ENCODE measurements around the gene ERRFI1. TPM values are rescaled to one million over a fixed set of nuclear protein-coding genes. Genes with fewer than 3 reads are reported as not detected.

The ERRFI1 gene
- total RNA-seq, 4 donors from 2014 or later: 184 to 310 (median 254) TPM

- TF ChIP-seq, protein P1, sequence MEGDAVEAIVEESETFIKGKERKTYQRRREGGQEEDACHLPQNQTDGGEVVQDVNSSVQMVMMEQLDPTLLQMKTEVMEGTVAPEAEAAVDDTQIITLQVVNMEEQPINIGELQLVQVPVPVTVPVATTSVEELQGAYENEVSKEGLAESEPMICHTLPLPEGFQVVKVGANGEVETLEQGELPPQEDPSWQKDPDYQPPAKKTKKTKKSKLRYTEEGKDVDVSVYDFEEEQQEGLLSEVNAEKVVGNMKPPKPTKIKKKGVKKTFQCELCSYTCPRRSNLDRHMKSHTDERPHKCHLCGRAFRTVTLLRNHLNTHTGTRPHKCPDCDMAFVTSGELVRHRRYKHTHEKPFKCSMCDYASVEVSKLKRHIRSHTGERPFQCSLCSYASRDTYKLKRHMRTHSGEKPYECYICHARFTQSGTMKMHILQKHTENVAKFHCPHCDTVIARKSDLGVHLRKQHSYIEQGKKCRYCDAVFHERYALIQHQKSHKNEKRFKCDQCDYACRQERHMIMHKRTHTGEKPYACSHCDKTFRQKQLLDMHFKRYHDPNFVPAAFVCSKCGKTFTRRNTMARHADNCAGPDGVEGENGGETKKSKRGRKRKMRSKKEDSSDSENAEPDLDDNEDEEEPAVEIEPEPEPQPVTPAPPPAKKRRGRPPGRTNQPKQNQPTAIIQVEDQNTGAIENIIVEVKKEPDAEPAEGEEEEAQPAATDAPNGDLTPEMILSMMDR (IDR thresholded peaks at IDR 0.05; ENCODE audit: low read depth): no peak
Measured at GRCh38 chr1:8003438-8004112, 22.5 kb downstream of the ERRFI1 start.

GRCh38 chr1:8002921-8003320 is 23.2 kb downstream of the ERRFI1 start:
- TF ChIP-seq, protein P1 (IDR thresholded peaks at IDR 0.05; ENCODE audit: low read depth): no peak

DNA sequence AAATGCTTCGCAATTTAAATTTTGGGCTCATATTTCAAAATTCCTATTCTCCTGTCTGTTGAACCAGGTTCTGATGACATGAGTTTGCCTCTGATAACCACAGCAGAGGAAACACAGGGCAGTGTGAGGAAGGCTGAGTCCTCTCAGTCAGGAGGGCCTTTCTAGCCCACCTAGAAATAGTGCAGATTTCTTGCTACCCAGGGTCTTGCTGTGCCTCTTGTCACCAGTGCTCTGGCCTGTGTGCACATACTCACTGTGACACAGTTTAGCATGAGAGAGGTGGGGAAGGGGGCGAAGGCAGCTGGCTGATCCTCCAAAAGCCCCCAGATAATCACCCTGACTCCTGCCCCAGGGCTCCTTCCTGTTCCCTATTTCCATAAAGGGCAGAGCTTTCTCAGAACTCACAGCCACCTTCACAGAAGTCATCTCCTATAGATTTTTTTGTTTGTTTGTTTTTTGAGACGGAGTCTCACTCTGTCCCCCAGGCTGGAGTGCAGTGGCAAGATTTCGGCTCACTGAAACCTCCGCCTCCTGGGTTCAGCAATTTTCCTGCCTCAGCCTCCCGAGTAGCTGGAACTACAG is 23.7 kb downstream of the ERRFI1 start:
- TF ChIP-seq, protein P1 (IDR thresholded peaks at IDR 0.05; ENCODE audit: low read depth): no peak

GRCh38 chr1:7995437-7995836 is 30.7 kb downstream of the ERRFI1 start:
- TF ChIP-seq, protein P1 (IDR thresholded peaks at IDR 0.05; ENCODE audit: low read depth): no peak

DNA sequence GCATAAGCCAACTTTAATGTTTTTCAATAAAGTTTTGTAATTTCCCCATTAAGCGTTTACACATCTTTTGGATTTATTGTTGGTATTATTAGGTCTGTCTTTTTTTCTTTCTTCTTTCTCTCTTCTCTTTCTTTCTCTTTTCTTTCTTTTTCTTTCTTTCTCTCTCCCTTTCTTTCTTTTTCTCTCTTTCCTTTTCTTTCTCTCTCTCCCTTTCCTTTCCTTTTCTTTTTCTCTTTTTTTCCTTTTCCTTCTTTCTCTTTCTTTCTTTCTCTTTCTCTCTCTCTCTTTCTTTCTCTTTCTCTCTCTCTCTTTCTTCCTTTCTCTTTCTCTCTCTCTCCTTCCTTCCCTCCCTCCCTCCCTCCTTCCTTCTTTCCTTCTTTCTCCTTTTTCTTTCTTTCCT is 31.3 kb downstream of the ERRFI1 start:
- TF ChIP-seq, protein P1 (IDR thresholded peaks at IDR 0.05; ENCODE audit: low read depth): no peak

DNA sequence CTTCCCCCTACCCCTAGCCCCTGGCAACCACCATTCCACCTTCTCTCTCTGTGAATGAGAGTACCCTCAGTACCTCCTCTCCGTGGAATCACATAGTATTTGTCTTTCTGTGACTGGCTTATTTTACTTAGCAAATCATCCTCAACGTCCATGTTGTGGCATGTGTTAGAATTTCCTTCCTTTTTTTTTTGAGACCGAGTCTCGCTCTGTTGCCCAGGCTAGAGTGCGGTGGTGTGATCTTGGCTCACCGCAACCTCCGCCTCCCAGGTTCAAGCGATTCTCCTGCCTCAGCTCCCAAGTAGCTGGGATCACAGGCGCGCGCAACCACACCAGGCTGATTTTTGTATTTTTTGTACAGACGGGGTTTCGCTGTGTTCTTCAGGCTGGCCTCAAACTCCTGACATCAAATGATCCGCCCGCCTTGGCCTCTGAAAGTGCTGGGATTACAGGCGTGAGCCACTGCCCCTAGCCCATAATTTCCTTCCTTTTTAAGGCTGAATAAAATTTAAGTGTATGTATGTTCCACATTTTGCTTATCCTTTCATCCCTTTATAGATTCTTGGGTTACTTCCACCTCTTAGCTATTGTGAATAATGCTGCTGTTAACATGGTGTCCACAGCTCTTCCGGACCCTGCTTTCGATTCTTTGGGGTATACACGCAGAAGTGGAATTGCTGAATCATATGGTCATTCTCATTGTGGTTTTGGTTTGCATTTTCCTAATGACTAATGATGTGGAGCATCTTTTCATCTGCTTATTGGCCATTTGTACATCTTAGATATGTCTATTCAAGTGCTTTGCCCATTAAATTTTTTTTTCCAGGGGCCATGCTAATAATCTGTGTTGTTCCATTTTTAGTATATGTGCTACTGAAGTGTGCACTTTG is 32.3 kb downstream of the ERRFI1 start:
- TF ChIP-seq, protein P1 (IDR thresholded peaks at IDR 0.05; ENCODE audit: low read depth): no peak

- TF ChIP-seq, protein P1 (IDR thresholded peaks at IDR 0.05; ENCODE audit: low read depth): no peak
Measured at GRCh38 chr1:7992885-7993284, 33.2 kb downstream of the ERRFI1 start.

All from subcutaneous adipose tissue (tissue), 4 donors.